T-helper 17 cell (primary cell): Measurements from ENCODE around the gene HCFC2. TPM values are rescaled to one million over a fixed set of nuclear protein-coding genes. Genes with fewer than 3 reads are reported as not detected.

Experiments
- total RNA-seq, 4 donors: library from RNA in 2 of 4; stranded (reverse) in 2 of 4; gene quantifications; one replicate each; pipeline ENCODE4 v1.2.3 and lab custom pipeline; 2022 to 2026

Gene HCFC2
- total RNA-seq, 2 donors from 2014 or later: 13.9 to 15.2 TPM

Other genes with a start within 250 kb of the HCFC2 start
- gene NT5DC3, start 223.3 kb upstream of the HCFC2 start, total RNA-seq: 1 to 10 TPM; 6.5 to 8.3 TPM
- 100 to 1,000 TPM; 339 to 429 TPM for gene HSP90B1, start 134.1 kb upstream of the HCFC2 start, total RNA-seq
- 10 to 100 TPM; 27.0 to 30.4 TPM for gene TDG, start 98.7 kb upstream of the HCFC2 start, total RNA-seq
- not detected for gene GLT8D2, start 14.3 kb upstream of the HCFC2 start, total RNA-seq
- 10 to 100 TPM; 11.7 to 13.7 TPM for gene NFYB, start 73.7 kb downstream of the HCFC2 start, total RNA-seq
- 10 to 100 TPM; 33.5 to 47.2 TPM for gene TXNRD1, start 151.2 kb downstream of the HCFC2 start, total RNA-seq
- 10 to 100 TPM; 12.2 to 13.7 TPM for gene EID3, start 239.2 kb downstream of the HCFC2 start, total RNA-seq